CD14-positive monocyte (primary cell): Measurements from ENCODE around the gene MB21D2. TPM values are rescaled to one million over a fixed set of nuclear protein-coding genes. Genes with fewer than 3 reads are reported as not detected.

Experiments
- DNase-seq, 3 donors: peaks; one replicate each; pipeline ENCODE4 v3.0.0-alpha.2; 2011 to 2022
- H2AFZ ChIP-seq: 2 replicates; pipeline ENCODE4 v1.6.0; 2012; ENCODE audit warnings: mild to moderate bottlenecking, low read depth, low read length, inconsistent platforms; ENCODE audit not compliant: insufficient read depth, poor library complexity, severe bottlenecking
- H3K27ac ChIP-seq, 2 donors: 1 replicate in 1 of 2; 2 replicates in 1 of 2; pipeline ENCODE4 v1.5.1; 2012 to 2013; ENCODE audit warnings: low read length in 2 of 2, control low read depth in 1 of 2, inconsistent platforms in 1 of 2, low read depth in 1 of 2, mild to moderate bottlenecking in 1 of 2
- H3K27me3 ChIP-seq, 2 donors: one replicate each; pipeline versions ENCODE4 v1.6.0 to v1.6.1; 2011 to 2013; ENCODE audit warnings: low read length in 2 of 2; ENCODE audit not compliant: control insufficient read depth in 2 of 2, insufficient read depth in 2 of 2
- H3K36me3 ChIP-seq, 2 donors: replicated peaks in 1 of 2; 1 replicate in 1 of 2; 2 replicates in 1 of 2; pipeline versions ENCODE4 v1.5.1 to v1.6.1; 2012 to 2013; ENCODE audit warnings: low read length in 2 of 2, control low read depth in 1 of 2, inconsistent platforms in 1 of 2, mild to moderate bottlenecking in 1 of 2; ENCODE audit not compliant: insufficient read depth in 2 of 2, control insufficient read depth in 1 of 2
- H3K4me1 ChIP-seq, 2 donors: 1 replicate in 1 of 2; 2 replicates in 1 of 2; pipeline versions ENCODE4 v1.5.1 to v1.6.1; 2012 to 2013; ENCODE audit warnings: low read length in 2 of 2, control low read depth in 1 of 2, inconsistent platforms in 1 of 2, mild to moderate bottlenecking in 1 of 2, moderate library complexity in 1 of 2; ENCODE audit not compliant: insufficient read depth in 2 of 2, control insufficient read depth in 1 of 2
- H3K4me2 ChIP-seq: replicated peaks from 2 replicates; pipeline ENCODE3; 2012; ENCODE audit warnings: low read length, moderate library complexity, mild to moderate bottlenecking; ENCODE audit not compliant: poor library complexity, severe bottlenecking; ENCODE audit errors: extremely low read depth
- H3K4me3 ChIP-seq, 3 experiments: fragments of 200-600 bp in 1 of 3; sonication (generic) in 1 of 3; replicated peaks in 1 of 3; 1 replicate in 2 of 3; 2 replicates in 1 of 3; pipeline ENCODE4 v1.5.1; 2011 to 2013; ENCODE audit warnings: low read length in 3 of 3, mild to moderate bottlenecking in 3 of 3, control low read depth in 2 of 3, low read depth in 2 of 3, inconsistent platforms in 1 of 3, moderate library complexity in 1 of 3
- H3K79me2 ChIP-seq: 2 replicates; pipeline ENCODE4 v1.6.0; 2012; ENCODE audit warnings: mild to moderate bottlenecking, control low read depth, inconsistent platforms, low read length, moderate library complexity; ENCODE audit not compliant: insufficient read depth
- H3K9ac ChIP-seq: 2 replicates; pipeline ENCODE4 v1.6.0; 2017; ENCODE audit warnings: low read length, mild to moderate bottlenecking; ENCODE audit not compliant: insufficient read depth, poor library complexity, severe bottlenecking
- H3K9me3 ChIP-seq, 2 donors: replicated peaks in 1 of 2; 1 replicate in 1 of 2; 2 replicates in 1 of 2; pipeline versions ENCODE4 v1.5.1 to v1.6.1; 2012 to 2013; ENCODE audit warnings: low read length in 2 of 2, control low read depth in 1 of 2; ENCODE audit not compliant: control insufficient read depth in 1 of 2, insufficient read depth in 1 of 2
- H4K20me1 ChIP-seq: 2 replicates; pipeline ENCODE4 v1.6.0; 2012; ENCODE audit warnings: mild to moderate bottlenecking, low read length, control low read depth, moderate library complexity; ENCODE audit not compliant: insufficient read depth
- H3K27ac Mint-ChIP-seq, 7 donors: one replicate each; pipeline ENCODE4 v1.8.0; 2020; ENCODE audit warnings: mild to moderate bottlenecking in 7 of 7, mixed read lengths in 7 of 7, moderate library complexity in 6 of 7, inconsistent platforms in 2 of 7
- H3K27me3 Mint-ChIP-seq, 3 donors: one replicate each; pipeline ENCODE4 v1.8.0; 2021 to 2022; ENCODE audit warnings: low read depth in 3 of 3, mild to moderate bottlenecking in 3 of 3, mixed read lengths in 3 of 3, moderate library complexity in 3 of 3, inconsistent platforms in 1 of 3
- H3K36me3 Mint-ChIP-seq, 2 donors: one replicate each; pipeline ENCODE4 v1.8.0; 2020; ENCODE audit warnings: mixed read lengths in 2 of 2, inconsistent platforms in 1 of 2, mild to moderate bottlenecking in 1 of 2
- H3K4me1 Mint-ChIP-seq: one replicate; pipeline ENCODE4 v1.8.0; 2020; ENCODE audit warnings: mild to moderate bottlenecking, mixed read lengths
- H3K4me3 Mint-ChIP-seq, 2 donors: one replicate each; pipeline ENCODE4 v1.8.0; 2020; ENCODE audit warnings: mild to moderate bottlenecking in 2 of 2, mixed read lengths in 2 of 2, moderate library complexity in 1 of 2
- H3K9me3 Mint-ChIP-seq, 7 donors: one replicate each; pipeline ENCODE4 v1.8.0; 2020 to 2022; ENCODE audit warnings: mixed read lengths in 7 of 7, mild to moderate bottlenecking in 6 of 7, moderate library complexity in 6 of 7, inconsistent platforms in 2 of 7
- WGBS: methylation state at CpG from one replicate; pipeline ENCODE4 v1.1.5; 2013; ENCODE audit warnings: missing lambda C conversion rate; ENCODE audit not compliant: insufficient coverage; 5-methylcytosine and 5-hydroxymethylcytosine counted together
- intact Hi-C, 2 donors: fragments of 100-400 bp; cut with micrococcal nuclease; formaldehyde crosslinking; loops; one replicate each; pipeline versions ENCODE4 v1.15.0 to v1.15.1; 2023
- polyA plus RNA-seq, 3 donors: library from polyadenylated mRNA; depleted of rRNA in 1 of 3; unstranded in 2 of 3; stranded (reverse) in 1 of 3; fragments of 300-500 nt in 2 of 3; fragments of >200 nt in 1 of 3; fragmentation: Illumina TruSeq in 2 of 3; gene quantifications; 1 replicate in 2 of 3; 2 replicates in 1 of 3; pipeline ENCODE4 v1.2.3, GENCODE V29; 2012 to 2021
- TF ChIP-seq, protein P1 (sequence below): fragments of 200-600 bp; IDR thresholded peaks from one replicate; pipeline ENCODE4 v1.8.0; 2022; ENCODE audit warnings: antibody characterized with exemption, mild to moderate bottlenecking

Gene MB21D2
- polyA plus RNA-seq, 3 donors, result 0.37 to 0.77 (median 0.59) TPM

DNA sequence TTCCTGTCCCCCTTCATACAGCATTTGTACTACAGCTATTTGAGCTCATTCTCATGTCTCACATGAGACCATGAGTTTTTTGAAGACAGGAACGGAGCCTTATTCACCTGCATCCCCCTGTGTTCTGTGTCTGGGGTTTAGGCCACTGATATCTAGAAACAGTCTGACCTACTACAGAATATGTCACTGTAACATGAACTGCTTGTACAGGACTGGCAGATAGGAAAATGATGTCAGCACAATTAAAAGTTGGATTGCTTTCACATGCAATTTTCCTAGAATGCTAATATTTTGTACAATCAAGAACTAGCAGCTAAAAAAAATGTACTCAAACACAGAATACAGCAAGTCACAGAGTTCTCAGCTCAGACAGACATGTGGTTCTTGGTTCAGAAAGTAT, 99.5 kb downstream of the MB21D2 start:
- Mint-ChIP-seq H3K4me1 (no peaks in the 10 kb centered on the region), H3K27ac (no peak overlapping the region), H3K9me3 (peaks cover 0 to 2% (median 0%) of the 10 kb centered on the region in 7 donors), H3K36me3 (no peaks in the 10 kb centered on the region), H3K27me3 (peaks cover 0 to 13% (median 2%) of the 10 kb centered on the region in 3 donors), H3K4me3 (no peak overlapping the region)
- no peak overlapping the region for H3K4me3 ChIP-seq
- H2AFZ ChIP-seq, result no peak overlapping the region
- H3K4me1 ChIP-seq, result no peaks in the 10 kb centered on the region
- H3K79me2 ChIP-seq, result no peaks in the 10 kb centered on the region
- H3K27me3 ChIP-seq, result no peaks in the 10 kb centered on the region
- no CpG with 5 or more reads among the region's 1 CpG for WGBS
- TF ChIP-seq, protein P1, sequence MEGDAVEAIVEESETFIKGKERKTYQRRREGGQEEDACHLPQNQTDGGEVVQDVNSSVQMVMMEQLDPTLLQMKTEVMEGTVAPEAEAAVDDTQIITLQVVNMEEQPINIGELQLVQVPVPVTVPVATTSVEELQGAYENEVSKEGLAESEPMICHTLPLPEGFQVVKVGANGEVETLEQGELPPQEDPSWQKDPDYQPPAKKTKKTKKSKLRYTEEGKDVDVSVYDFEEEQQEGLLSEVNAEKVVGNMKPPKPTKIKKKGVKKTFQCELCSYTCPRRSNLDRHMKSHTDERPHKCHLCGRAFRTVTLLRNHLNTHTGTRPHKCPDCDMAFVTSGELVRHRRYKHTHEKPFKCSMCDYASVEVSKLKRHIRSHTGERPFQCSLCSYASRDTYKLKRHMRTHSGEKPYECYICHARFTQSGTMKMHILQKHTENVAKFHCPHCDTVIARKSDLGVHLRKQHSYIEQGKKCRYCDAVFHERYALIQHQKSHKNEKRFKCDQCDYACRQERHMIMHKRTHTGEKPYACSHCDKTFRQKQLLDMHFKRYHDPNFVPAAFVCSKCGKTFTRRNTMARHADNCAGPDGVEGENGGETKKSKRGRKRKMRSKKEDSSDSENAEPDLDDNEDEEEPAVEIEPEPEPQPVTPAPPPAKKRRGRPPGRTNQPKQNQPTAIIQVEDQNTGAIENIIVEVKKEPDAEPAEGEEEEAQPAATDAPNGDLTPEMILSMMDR, result no peak
- H4K20me1 ChIP-seq, result no peaks in the 10 kb centered on the region
- no peaks in the 10 kb centered on the region for H3K9me3 ChIP-seq
- intact Hi-C loops, result loop anchor here (5.0 to 10.0 kb wide), 3 partner anchors 224 to 757 kb away; no protein-coding TSS in a partner anchor
- no peak overlapping the region for H3K27ac ChIP-seq
- H3K9ac ChIP-seq, result no peak overlapping the region
- no peaks in the 10 kb centered on the region for H3K36me3 ChIP-seq
- no peak overlapping the region for H3K4me2 ChIP-seq
- no peak for DNase-seq

DNA sequence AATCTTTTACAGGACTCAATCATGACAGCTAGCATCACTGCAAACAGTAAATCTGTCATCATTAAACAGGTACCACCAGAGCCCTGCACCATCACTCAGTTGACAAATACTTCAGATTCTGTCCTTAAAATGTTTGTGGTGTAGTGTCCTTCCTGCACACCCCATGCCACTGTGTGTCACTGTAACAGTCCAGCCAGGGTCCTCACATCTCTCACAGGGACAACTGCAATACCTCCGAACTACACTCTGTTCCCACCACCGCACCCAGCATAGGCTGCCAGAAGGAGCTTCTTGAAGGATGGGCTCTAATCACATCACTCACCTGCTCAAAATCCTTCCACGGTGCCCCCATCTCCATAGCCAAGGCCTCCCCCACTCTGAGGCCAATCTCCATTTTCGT, 100.2 kb downstream of the MB21D2 start:
- Histone ChIP-seq H3K4me1 (no peaks in the 10 kb centered on the region), H3K36me3 (no peaks in the 10 kb centered on the region), H3K4me3 (no peak overlapping the region), H3K27ac (no peak overlapping the region), H3K4me2 (no peak overlapping the region), H3K79me2 (no peaks in the 10 kb centered on the region), H3K9ac (no peak overlapping the region), H4K20me1 (no peaks in the 10 kb centered on the region), H2AFZ (no peak overlapping the region), H3K27me3 (no peaks in the 10 kb centered on the region), H3K9me3 (no peaks in the 10 kb centered on the region)
- Mint-ChIP-seq H3K27ac (peak overlapping the region in 1 of 7 donors; percentile 14), H3K9me3 (peaks cover 0 to 2% (median 0%) of the 10 kb centered on the region in 7 donors), H3K4me3 (no peak overlapping the region), H3K27me3 (peaks cover 0 to 13% (median 2%) of the 10 kb centered on the region in 3 donors), H3K4me1 (no peaks in the 10 kb centered on the region), H3K36me3 (no peaks in the 10 kb centered on the region)
- intact Hi-C loops, result loop anchor here (5.0 to 10.0 kb wide), 3 partner anchors 225 to 757 kb away; no protein-coding TSS in a partner anchor
- WGBS, result 82% methylated on average over 4 of the region's 4 CpGs
- TF ChIP-seq, protein P1, result no peak
- DNase-seq, result no peak
